K562 (cell line): ENCODE results near the gene BTBD17. TPM values are rescaled to one million over a fixed set of nuclear protein-coding genes. Genes with fewer than 3 reads are reported as not detected.

ENCODE experiments used
- ARNT ChIP-seq, 2 experiments: fragments of 450-650 bp; IDR thresholded peaks; 2 replicates each; pipeline ENCODE4 v1.6.1; 2016; ENCODE audit warnings: mild to moderate bottlenecking in 1 of 2
- CHAMP1 ChIP-seq: fragments of 450-650 bp; IDR thresholded peaks from 2 replicates; pipeline ENCODE4 v1.6.1; 2016; ENCODE audit warnings: mild to moderate bottlenecking
- CHD4 ChIP-seq: fragments of 200-600 bp; sonication (generic); IDR thresholded peaks from 3 replicates; pipeline ENCODE4 v1.6.1; 2012; ENCODE audit warnings: low read depth, mild to moderate bottlenecking, mixed read lengths, low read length, inconsistent platforms; ENCODE audit not compliant: insufficient read depth, insufficient replicate concordance, poor library complexity, severe bottlenecking
- E2F1 ChIP-seq: sonication (generic); formaldehyde crosslinking; IDR thresholded peaks from 2 replicates; pipeline ENCODE4 v1.8.1; 2023; ENCODE audit warnings: mild to moderate bottlenecking, missing genetic modification reagents, moderate library complexity
- ESRRB ChIP-seq: fragments of 250-450 bp; sonication (Bioruptor Pico); IDR thresholded peaks from 2 replicates; pipeline ENCODE4 v1.5.0; 2020; ENCODE audit warnings: mild to moderate bottlenecking, moderate library complexity, borderline replicate concordance
- FOXM1 ChIP-seq, 2 experiments: fragments of 450-650 bp in 1 of 2; sonication (generic) in 1 of 2; formaldehyde crosslinking in 1 of 2; IDR thresholded peaks; 2 replicates each; pipeline versions ENCODE4 v1.6.1 to v1.9.0; 2017 to 2022; ENCODE audit warnings: low read depth in 2 of 2, mild to moderate bottlenecking in 2 of 2, missing genetic modification reagents in 1 of 2, moderate library complexity in 1 of 2
- FOXP4 ChIP-seq: sonication (generic); formaldehyde crosslinking; IDR thresholded peaks from 2 replicates; pipeline ENCODE4 v1.8.0; 2022; ENCODE audit warnings: mild to moderate bottlenecking, missing genetic modification reagents, borderline replicate concordance
- GABPB1 ChIP-seq: sonication (generic); formaldehyde crosslinking; IDR thresholded peaks from 2 replicates; pipeline ENCODE4 v1.8.0; 2022; ENCODE audit warnings: mild to moderate bottlenecking, missing genetic modification reagents
- HDAC2 ChIP-seq: fragments of 450-650 bp; IDR thresholded peaks from 2 replicates; pipeline ENCODE4 v1.6.1; 2016; ENCODE audit warnings: mild to moderate bottlenecking
- KLF16 ChIP-seq: IDR thresholded peaks from 2 replicates; pipeline ENCODE4 v1.6.1; 2016; ENCODE audit warnings: antibody characterized with exemption
- LEF1 ChIP-seq: fragments of 450-650 bp; IDR thresholded peaks from 2 replicates; pipeline ENCODE4 v1.6.1; 2016; ENCODE audit warnings: mild to moderate bottlenecking
- MTA2 ChIP-seq: fragments of 450-650 bp; IDR thresholded peaks from 2 replicates; pipeline ENCODE4 v1.6.1; 2016; ENCODE audit warnings: low read depth
- NBN ChIP-seq: fragments of 450-650 bp; IDR thresholded peaks from 2 replicates; pipeline ENCODE4 v1.6.1; 2016; ENCODE audit warnings: low read depth, mild to moderate bottlenecking
- NFIX ChIP-seq: fragments of 250-450 bp; sonication (Bioruptor Pico); IDR thresholded peaks from 2 replicates; pipeline ENCODE4 v1.4.0; 2020; ENCODE audit warnings: low read depth, mild to moderate bottlenecking, moderate library complexity
- NR0B1 ChIP-seq: fragments of 450-650 bp; IDR thresholded peaks from one replicate; pipeline ENCODE4 v1.6.1; 2018; ENCODE audit warnings: mild to moderate bottlenecking, moderate library complexity; ENCODE audit not compliant: partially characterized antibody
- POLR2AphosphoS2 ChIP-seq: IDR thresholded peaks from 2 replicates; pipeline ENCODE4 v1.6.1; 2012; ENCODE audit warnings: low read length, improper control_type of control experiment
- PTBP1 ChIP-seq: fragments of 200-400 bp; formaldehyde crosslinking; IDR thresholded peaks from 2 replicates; pipeline ENCODE4 v1.6.1; 2017; ENCODE audit warnings: low read depth, low read length
- SAFB2 ChIP-seq: fragments of 200-400 bp; formaldehyde crosslinking; IDR thresholded peaks from 2 replicates; pipeline ENCODE4 v1.6.1; 2018; ENCODE audit warnings: borderline replicate concordance, low read length, low read depth, moderate library complexity; ENCODE audit not compliant: severe bottlenecking
- U2AF2 ChIP-seq: fragments of 200-400 bp; formaldehyde crosslinking; optimal IDR thresholded peaks from 2 replicates; pipeline ENCODE3; 2017; ENCODE audit warnings: low read depth, mild to moderate bottlenecking, low read length
- YBX1 ChIP-seq: fragments of 450-650 bp; IDR thresholded peaks from 2 replicates; pipeline ENCODE4 v1.7.1; 2016; ENCODE audit warnings: mild to moderate bottlenecking
- ZNF766 ChIP-seq: fragments of 200-800 bp; sonication (Bioruptor generic); conservative IDR thresholded peaks from 2 replicates; pipeline ENCODE4 v1.6.1; 2016; ENCODE audit warnings: missing genetic modification characterization, missing compliant biosample characterization
- ZSCAN29 ChIP-seq: fragments of 450-650 bp; IDR thresholded peaks from 2 replicates; pipeline ENCODE4 v1.6.1; 2017
- ZZZ3 ChIP-seq: fragments of 450-650 bp; IDR thresholded peaks from 2 replicates; pipeline ENCODE4 v1.6.1; 2016; ENCODE audit warnings: antibody characterized with exemption, mild to moderate bottlenecking, moderate library complexity
- polyA plus RNA-seq, 8 experiments: library from polyadenylated mRNA; depleted of rRNA in 4 of 8; stranded (reverse) in 5 of 8; unstranded in 3 of 8; fragments of >200 nt; fragmentation: Nextera tagmentation in 2 of 8; fragmentation: Illumina TruSeq in 1 of 8; extraction: Ambion mirVana in 2 of 8; extraction: Trizol in 1 of 8; gene quantifications; 2 replicates each; pipeline versions ENCODE4 v1.2.1 to v1.2.3, GENCODE V29; 2011 to 2014; ENCODE audit warnings: inconsistent platforms in 1 of 8, missing spikeins in 1 of 8
- total RNA-seq, 7 experiments: library from RNA; depleted of rRNA in 6 of 7; stranded (reverse); fragments of >200 nt in 6 of 7; fragmentation: Illumina TruSeq in 2 of 7; extraction: Trizol in 2 of 7; gene quantifications; 2 replicates each; pipeline versions ENCODE4 v1.2.1 to v1.2.3, GENCODE V29; 2011 to 2021; ENCODE audit warnings: low replicate concordance in 1 of 7

BTBD17 gene
- total and polyA plus RNA-seq, 9 of the 15 experiments (the other 6 are each of a cell fraction or from before 2014, with no cell fraction given), result not detected

- TF ChIP-seq FOXM1 (IDR thresholded peaks at IDR 0.05; ENCODE audit: low read depth) (peak; percentile 72), FOXM1 (CRISPR knock-in tag; IDR thresholded peaks at IDR 0.05; ENCODE audit: low read depth) (no peak), ESRRB (CRISPR knock-in tag) (no peak), CHAMP1 (no peak), ARNT (IDR thresholded peaks at IDR 0.05) (0 out of 4 replicates have a peak, but pooled peaks of 1 of the 2 experiments have one; percentile 27), FOXP4 (CRISPR knock-in tag) (no peak), U2AF2 (no peak), ZNF766 (CRISPR knock-in tag) (peak; percentile 46; the same call in 1 of the 2 replicates), PTBP1 (no peak), GABPB1 (0 out of 2 replicates have a peak, but pooled peaks have one; percentile 23), NFIX (CRISPR knock-in tag) (no peak), ZSCAN29 (no peak), POLR2AphosphoS2 (no peak), YBX1 (no peak), MTA2 (peak; percentile 84), HDAC2 (no peak; the same call in 1 of the 2 replicates), KLF16 (peak; percentile 93), LEF1 (peak; percentile 58; the same call in 1 of the 2 replicates), ZZZ3 (no peak), SAFB2 (no peak), NR0B1 (no peak), NBN (peak; percentile 53; the same call in 1 of the 2 replicates), E2F1 (no peak), CHD4 (no peak)
Measured at GRCh38 chr17:74332763-74333283, 28.8 kb downstream of the BTBD17 start (continued).
